ENCODE data around the gene FBXL16.

- TF ChIP-seq, protein P1, sequence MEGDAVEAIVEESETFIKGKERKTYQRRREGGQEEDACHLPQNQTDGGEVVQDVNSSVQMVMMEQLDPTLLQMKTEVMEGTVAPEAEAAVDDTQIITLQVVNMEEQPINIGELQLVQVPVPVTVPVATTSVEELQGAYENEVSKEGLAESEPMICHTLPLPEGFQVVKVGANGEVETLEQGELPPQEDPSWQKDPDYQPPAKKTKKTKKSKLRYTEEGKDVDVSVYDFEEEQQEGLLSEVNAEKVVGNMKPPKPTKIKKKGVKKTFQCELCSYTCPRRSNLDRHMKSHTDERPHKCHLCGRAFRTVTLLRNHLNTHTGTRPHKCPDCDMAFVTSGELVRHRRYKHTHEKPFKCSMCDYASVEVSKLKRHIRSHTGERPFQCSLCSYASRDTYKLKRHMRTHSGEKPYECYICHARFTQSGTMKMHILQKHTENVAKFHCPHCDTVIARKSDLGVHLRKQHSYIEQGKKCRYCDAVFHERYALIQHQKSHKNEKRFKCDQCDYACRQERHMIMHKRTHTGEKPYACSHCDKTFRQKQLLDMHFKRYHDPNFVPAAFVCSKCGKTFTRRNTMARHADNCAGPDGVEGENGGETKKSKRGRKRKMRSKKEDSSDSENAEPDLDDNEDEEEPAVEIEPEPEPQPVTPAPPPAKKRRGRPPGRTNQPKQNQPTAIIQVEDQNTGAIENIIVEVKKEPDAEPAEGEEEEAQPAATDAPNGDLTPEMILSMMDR (IDR thresholded peaks at IDR 0.05) = no peak
- no peak for TF ChIP-seq EZH2 (IDR thresholded peaks at IDR 0.05)
- no peak for TF ChIP-seq EZH2phosphoT487 (IDR thresholded peaks at IDR 0.05)
Observed at GRCh38 chr16:708019-708418, 2.4 kb upstream of the FBXL16 start.
